A549 (cell line): ENCODE measurements around the gene KCNK15.

Experiments
- CEBPB ChIP-seq, 2 experiments: fragments of >200 bp in 1 of 2; sonication (Bioruptor Twin) in 1 of 2; formaldehyde crosslinking in 1 of 2; IDR thresholded peaks; 2 replicates each; pipeline ENCODE4 v1.6.1; 2012 to 2016
- CTCF ChIP-seq: fragments of >200 bp; sonication (Bioruptor Twin); formaldehyde crosslinking; IDR thresholded peaks from 3 replicates; pipeline ENCODE4 v1.5.1; 2016
- ESRRA ChIP-seq: fragments of 150-350 bp; IDR thresholded peaks from 2 replicates; pipeline ENCODE4 v1.6.1; 2014; ENCODE audit warnings: mild to moderate bottlenecking, low read length, borderline replicate concordance
- RAD21 ChIP-seq, 2 experiments: fragments of >200 bp in 1 of 2; sonication (Bioruptor Twin) in 1 of 2; formaldehyde crosslinking in 1 of 2; IDR thresholded peaks in 1 of 2; conservative IDR thresholded peaks in 1 of 2; 2 replicates in 1 of 2; 3 replicates in 1 of 2; pipeline ENCODE4 v1.6.1; 2012 to 2018; ENCODE audit warnings: inconsistent platforms in 1 of 2
- REST ChIP-seq: fragments of 200-600 bp; sonication (generic); IDR thresholded peaks from 2 replicates; pipeline ENCODE4 v1.6.1; 2016; ENCODE audit warnings: antibody characterized with exemption, mild to moderate bottlenecking, moderate library complexity
- RFX5 ChIP-seq: fragments of 450-650 bp; IDR thresholded peaks from 2 replicates; pipeline ENCODE4 v1.7.1; 2014; ENCODE audit warnings: antibody characterized with exemption, mild to moderate bottlenecking, moderate library complexity

- TF ChIP-seq ESRRA (no peak), CTCF (no peak), REST (no peak), RFX5 (no peak), RAD21 (conservative IDR thresholded peaks at IDR 0.05 in 1 of 2, IDR thresholded peaks at IDR 0.05 in 1 of 2) (no peak), CEBPB (IDR thresholded peaks at IDR 0.05) (no peak)
Observed at GRCh38 chr20:44743916-44744655, 1.6 kb upstream of the KCNK15 start.
